Purkinje cell (primary cell): ENCODE results near the gene ADAMTSL2. TPM values are rescaled to one million over a fixed set of nuclear protein-coding genes. Genes with fewer than 3 reads are reported as not detected.

ENCODE experiments used
- polyA plus RNA-seq: library from polyadenylated mRNA; unstranded; fragments of >200 nt; fragmentation: Nextera tagmentation; gene quantifications from 2 replicates; pipeline ENCODE4 v1.2.1, GENCODE V29; 2014

The ADAMTSL2 gene
- 0.52 TPM in 1 of 2 replicates, not detected in the other for polyA plus RNA-seq

GRCh38 chr9:133534346-133535291, at the start of gene ADAMTSL2:
ADAMTSL2 (plus strand) TSS chr9:133534704; CDS start chr9:133536713, 2,009 bp downstream.

GRCh38 chr9:133524679-133525228, 9.8 kb upstream of the ADAMTSL2 start, which contains the start of gene MYMK:
MYMK (minus strand) TSS chr9:133524959; CDS start chr9:133524844, 115 bp downstream.

GRCh38 chr9:133609311-133610098, 75.0 kb downstream of the ADAMTSL2 start, which contains the start of gene FAM163B:
FAM163B (minus strand) TSS chr9:133609389; CDS start chr9:133580223, 29,166 bp downstream.

Other genes with a start within 250 kb of the ADAMTSL2 start
- gene SURF6, start 198.5 kb upstream of the ADAMTSL2 start, polyA plus RNA-seq, result 4.8 and 8.1 TPM in 2 replicates
- 0.97 and 3.0 TPM in 2 replicates for gene MED22, start 186.6 kb upstream of the ADAMTSL2 start, polyA plus RNA-seq
- gene RPL7A, start 186.5 kb upstream of the ADAMTSL2 start, polyA plus RNA-seq, result 318 and 345 TPM in 2 replicates
- gene SURF1, start 178.2 kb upstream of the ADAMTSL2 start, polyA plus RNA-seq, result 25.1 and 26.8 TPM in 2 replicates
- 4.0 and 15.7 TPM in 2 replicates for gene SURF2, start 178.2 kb upstream of the ADAMTSL2 start, polyA plus RNA-seq
- gene SURF4, start 158.6 kb upstream of the ADAMTSL2 start, polyA plus RNA-seq, result 15.6 and 35.0 TPM in 2 replicates
- 4.9 TPM in 1 of 2 replicates, not detected in the other for gene STKLD1, start 158.3 kb upstream of the ADAMTSL2 start, polyA plus RNA-seq
- 4.1 TPM in 2 replicates for gene REXO4, start 116.7 kb upstream of the ADAMTSL2 start, polyA plus RNA-seq
- 1.7 and 3.4 TPM in 2 replicates for gene ADAMTS13, start 112.3 kb upstream of the ADAMTSL2 start, polyA plus RNA-seq
- 1.3 and 11.2 TPM in 2 replicates for gene CACFD1, start 74.7 kb upstream of the ADAMTSL2 start, polyA plus RNA-seq
- 11.9 TPM in 2 replicates for gene SLC2A6, start 55.6 kb upstream of the ADAMTSL2 start, polyA plus RNA-seq
- not detected in 2 replicates for gene MYMK, start 9.7 kb upstream of the ADAMTSL2 start, polyA plus RNA-seq
- gene FAM163B, start 74.7 kb downstream of the ADAMTSL2 start, polyA plus RNA-seq, result not detected in 2 replicates
- gene DBH, start 101.7 kb downstream of the ADAMTSL2 start, polyA plus RNA-seq, result not detected in 2 replicates
- gene SARDH, start 203.6 kb downstream of the ADAMTSL2 start, polyA plus RNA-seq, result 1.4 TPM in 1 of 2 replicates, not detected in the other